Ishikawa (cell line): Measurements from ENCODE around the gene SYCN.

Experiments
- CEBPB ChIP-seq: IDR thresholded peaks from 2 replicates; pipeline ENCODE4 v1.6.1; 2012
- CREB1 ChIP-seq: IDR thresholded peaks from 2 replicates; pipeline ENCODE4 v1.6.1; 2012; ENCODE audit warnings: low read depth
- EGR1 ChIP-seq: IDR thresholded peaks from 2 replicates; pipeline ENCODE4 v1.6.1; 2012
- EP300 ChIP-seq: IDR thresholded peaks from 2 replicates; pipeline ENCODE4 v1.6.1; 2012; ENCODE audit warnings: borderline replicate concordance
- FOXM1 ChIP-seq: IDR thresholded peaks from 2 replicates; pipeline ENCODE4 v1.6.1; 2012; ENCODE audit warnings: low read depth, borderline replicate concordance
- MAX ChIP-seq: IDR thresholded peaks from 2 replicates; pipeline ENCODE4 v1.6.1; 2012
- NFIC ChIP-seq: IDR thresholded peaks from 2 replicates; pipeline ENCODE4 v1.6.1; 2012
- RAD21 ChIP-seq: IDR thresholded peaks from 2 replicates; pipeline ENCODE4 v1.6.1; 2012; ENCODE audit warnings: low read depth
- REST ChIP-seq: IDR thresholded peaks from 2 replicates; pipeline ENCODE4 v1.6.1; 2012; ENCODE audit warnings: low read depth, mild to moderate bottlenecking
- TAF1 ChIP-seq: IDR thresholded peaks from 2 replicates; pipeline ENCODE4 v1.6.1; 2012; ENCODE audit warnings: low read depth, mild to moderate bottlenecking
- TCF12 ChIP-seq: IDR thresholded peaks from 2 replicates; pipeline ENCODE4 v1.6.1; 2012; ENCODE audit warnings: low read depth
- TEAD4 ChIP-seq: IDR thresholded peaks from 2 replicates; pipeline ENCODE4 v1.6.1; 2012
- USF1 ChIP-seq: IDR thresholded peaks from 2 replicates; pipeline ENCODE4 v1.6.1; 2012
- YY1 ChIP-seq: IDR thresholded peaks from 2 replicates; pipeline ENCODE4 v1.6.1; 2012; ENCODE audit warnings: low read depth
- ZBTB7A ChIP-seq: IDR thresholded peaks from 2 replicates; pipeline ENCODE4 v1.6.1; 2012; ENCODE audit warnings: low read depth

The SYCN gene

GRCh38 chr19:39173502-39173991 lies 30.5 kb downstream of the SYCN start:
- TF ChIP-seq TAF1 (no peak), EGR1 (no peak), YY1 (no peak), NFIC (no peak), ZBTB7A (no peak), MAX (no peak), TCF12 (no peak), REST (no peak), CEBPB (no peak), EP300 (no peak), CREB1 (no peak), FOXM1 (no peak), RAD21 (no peak), TEAD4 (no peak)

- TF ChIP-seq FOXM1 (no peak), TCF12 (no peak), MAX (no peak), NFIC (no peak), TAF1 (no peak), USF1 (no peak), REST (no peak), CEBPB (no peak)
These were observed 31.2 kb downstream of the SYCN start for GRCh38 chr19:39172700-39173501.

GRCh38 chr19:39171479-39172465 lies 32.3 kb downstream of the SYCN start:
- TF ChIP-seq CREB1, result no peak

GRCh38 chr19:39170386-39171231 lies 33.5 kb downstream of the SYCN start:
- TF ChIP-seq TCF12 (no peak), EGR1 (no peak), CEBPB (no peak), USF1 (no peak), REST (no peak), TAF1 (no peak), MAX (no peak), TEAD4 (no peak), RAD21 (no peak), NFIC (no peak)
